Upper lobe of left lung (tissue), 4 donors: ENCODE data around the gene NTN1.

Source experiments
- EP300 ChIP-seq, 4 donors: sonication (generic); formaldehyde crosslinking; IDR thresholded peaks; one replicate each; pipeline ENCODE4 v1.5.1; 2017; ENCODE audit warnings: antibody characterized with exemption in 4 of 4, control low read depth in 2 of 4
- POLR2A ChIP-seq, 4 donors: fragments of 450-650 bp; IDR thresholded peaks; one replicate each; pipeline ENCODE4 v1.5.1; 2016 to 2017; ENCODE audit warnings: antibody characterized with exemption in 4 of 4, mild to moderate bottlenecking in 2 of 4
- POLR2AphosphoS5 ChIP-seq, 2 donors: sonication (generic); formaldehyde crosslinking; IDR thresholded peaks; one replicate each; pipeline ENCODE4 v1.5.1; 2017; ENCODE audit warnings: antibody characterized with exemption in 2 of 2
- TF ChIP-seq, protein P1 (sequence below), 6 experiments: fragments of 450-650 bp in 4 of 6; fragments of 200-600 bp in 2 of 6; sonication (generic) in 2 of 6; IDR thresholded peaks; one replicate each; pipeline ENCODE4 v1.5.1; 2016 to 2019; ENCODE audit warnings: antibody characterized with exemption in 6 of 6

- TF ChIP-seq, protein P1, sequence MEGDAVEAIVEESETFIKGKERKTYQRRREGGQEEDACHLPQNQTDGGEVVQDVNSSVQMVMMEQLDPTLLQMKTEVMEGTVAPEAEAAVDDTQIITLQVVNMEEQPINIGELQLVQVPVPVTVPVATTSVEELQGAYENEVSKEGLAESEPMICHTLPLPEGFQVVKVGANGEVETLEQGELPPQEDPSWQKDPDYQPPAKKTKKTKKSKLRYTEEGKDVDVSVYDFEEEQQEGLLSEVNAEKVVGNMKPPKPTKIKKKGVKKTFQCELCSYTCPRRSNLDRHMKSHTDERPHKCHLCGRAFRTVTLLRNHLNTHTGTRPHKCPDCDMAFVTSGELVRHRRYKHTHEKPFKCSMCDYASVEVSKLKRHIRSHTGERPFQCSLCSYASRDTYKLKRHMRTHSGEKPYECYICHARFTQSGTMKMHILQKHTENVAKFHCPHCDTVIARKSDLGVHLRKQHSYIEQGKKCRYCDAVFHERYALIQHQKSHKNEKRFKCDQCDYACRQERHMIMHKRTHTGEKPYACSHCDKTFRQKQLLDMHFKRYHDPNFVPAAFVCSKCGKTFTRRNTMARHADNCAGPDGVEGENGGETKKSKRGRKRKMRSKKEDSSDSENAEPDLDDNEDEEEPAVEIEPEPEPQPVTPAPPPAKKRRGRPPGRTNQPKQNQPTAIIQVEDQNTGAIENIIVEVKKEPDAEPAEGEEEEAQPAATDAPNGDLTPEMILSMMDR (IDR thresholded peaks at IDR 0.05) = no peak
- TF ChIP-seq EP300 (IDR thresholded peaks at IDR 0.05) (no peak), POLR2A (IDR thresholded peaks at IDR 0.05) (no peak), POLR2AphosphoS5 (IDR thresholded peaks at IDR 0.05) (no peak)
Observed at GRCh38 chr17:9221147-9221921, 200.0 kb downstream of the NTN1 start.
